ENCODE results near the gene CFAP92.

Gene CFAP92

GRCh38 chr3:128933922-128934253 is 60.0 kb downstream of the CFAP92 start:
- H3K4me1 ChIP-seq (ENCODE audit: insufficient read depth, low read length, severe bottlenecking) = no peaks in the 10 kb centered on the region
- no peak overlapping the region for H3K4me3 ChIP-seq (ENCODE audit: low read depth, low read length, poor library complexity, severe bottlenecking)
- H3K27me3 ChIP-seq (ENCODE audit: insufficient read depth, low read length) = peaks cover 12% of the 10 kb centered on the region; the same call in 1 of the 2 replicates
- H4K20me1 ChIP-seq (ENCODE audit: insufficient read depth, low read length) = no peaks in the 10 kb centered on the region
- H3F3A ChIP-seq (ENCODE audit: insufficient read depth, low read length) = no peaks in the 10 kb centered on the region
- H3K27ac ChIP-seq (ENCODE audit: low read depth, low read length, poor library complexity, severe bottlenecking) = no peak overlapping the region
- no peak overlapping the region for H3K9ac ChIP-seq (ENCODE audit: low read length)
- TF ChIP-seq EZH2 (IDR thresholded peaks at IDR 0.05; ENCODE audit: borderline replicate concordance, low read length) (no peak), CTCF (IDR thresholded peaks at IDR 0.05; ENCODE audit: low read length) (no peak)
- no peaks in the 10 kb centered on the region for H3K9me2 ChIP-seq (ENCODE audit: low read depth, low read length)
- H3K9me3 ChIP-seq (ENCODE audit: low read length) = peaks cover 7% of the 10 kb centered on the region
- no peaks in the 10 kb centered on the region; the same call in 1 of the 2 replicates for H3K36me3 ChIP-seq (ENCODE audit: insufficient read depth, low read length)
- H3K79me2 ChIP-seq (ENCODE audit: insufficient read depth, low read length) = no peaks in the 10 kb centered on the region
- no peak overlapping the region for H2AFZ ChIP-seq (ENCODE audit: low read length)
- no peak overlapping the region for H3K4me2 ChIP-seq (ENCODE audit: low read length)

- Histone ChIP-seq H3K79me2 (ENCODE audit: insufficient read depth, low read length) (no peaks in the 10 kb centered on the region), H3K4me2 (ENCODE audit: low read length) (no peak overlapping the region), H3K9ac (ENCODE audit: low read length) (no peak overlapping the region), H3K9me2 (ENCODE audit: low read depth, low read length) (no peaks in the 10 kb centered on the region), H3K9me3 (ENCODE audit: low read length) (peaks cover 10% of the 10 kb centered on the region), H3K27ac (ENCODE audit: low read depth, low read length, poor library complexity, severe bottlenecking) (no peak overlapping the region), H4K20me1 (ENCODE audit: insufficient read depth, low read length) (no peaks in the 10 kb centered on the region), H3K4me1 (ENCODE audit: insufficient read depth, low read length, severe bottlenecking) (no peaks in the 10 kb centered on the region), H3K36me3 (ENCODE audit: insufficient read depth, low read length) (no peaks in the 10 kb centered on the region; the same call in 1 of the 2 replicates), H3K27me3 (ENCODE audit: insufficient read depth, low read length) (peaks cover 12% of the 10 kb centered on the region; the same call in 1 of the 2 replicates), H2AFZ (ENCODE audit: low read length) (no peak overlapping the region), H3F3A (ENCODE audit: insufficient read depth, low read length) (no peaks in the 10 kb centered on the region), H3K4me3 (ENCODE audit: low read depth, low read length, poor library complexity, severe bottlenecking) (no peak overlapping the region)
- TF ChIP-seq CTCF (IDR thresholded peaks at IDR 0.05; ENCODE audit: low read length) = no peak
- no peak for TF ChIP-seq EZH2 (IDR thresholded peaks at IDR 0.05; ENCODE audit: borderline replicate concordance, low read length)
Measured at GRCh38 chr3:128933213-128933921, 60.5 kb downstream of the CFAP92 start.

- Histone ChIP-seq H3K9me3 (ENCODE audit: low read length) (peaks cover 12% of the 10 kb centered on the region), H2AFZ (ENCODE audit: low read length) (no peak overlapping the region), H3F3A (ENCODE audit: insufficient read depth, low read length) (no peaks in the 10 kb centered on the region), H3K79me2 (ENCODE audit: insufficient read depth, low read length) (no peaks in the 10 kb centered on the region), H3K4me3 (ENCODE audit: low read depth, low read length, poor library complexity, severe bottlenecking) (no peak overlapping the region), H3K36me3 (ENCODE audit: insufficient read depth, low read length) (no peaks in the 10 kb centered on the region; the same call in 1 of the 2 replicates), H4K20me1 (ENCODE audit: insufficient read depth, low read length) (no peaks in the 10 kb centered on the region), H3K27ac (ENCODE audit: low read depth, low read length, poor library complexity, severe bottlenecking) (no peak overlapping the region), H3K9me2 (ENCODE audit: low read depth, low read length) (no peaks in the 10 kb centered on the region), H3K9ac (ENCODE audit: low read length) (no peak overlapping the region), H3K4me2 (ENCODE audit: low read length) (no peak overlapping the region), H3K27me3 (ENCODE audit: insufficient read depth, low read length) (peaks cover 12% of the 10 kb centered on the region; the same call in 1 of the 2 replicates), H3K4me1 (ENCODE audit: insufficient read depth, low read length, severe bottlenecking) (no peaks in the 10 kb centered on the region)
- TF ChIP-seq CTCF (IDR thresholded peaks at IDR 0.05; ENCODE audit: low read length) (no peak), EZH2 (IDR thresholded peaks at IDR 0.05; ENCODE audit: borderline replicate concordance, low read length) (no peak)
Measured at GRCh38 chr3:128932516-128933212, 61.2 kb downstream of the CFAP92 start.

All from OCI-LY1 (cell line).